ENCODE data around the gene ARHGAP25. TPM values are rescaled to one million over a fixed set of nuclear protein-coding genes. Genes with fewer than 3 reads are reported as not detected.

The ARHGAP25 gene
- total RNA-seq, 4 donors from 2014 or later: 4.9 to 82.5 (median 8.7) TPM

DNA sequence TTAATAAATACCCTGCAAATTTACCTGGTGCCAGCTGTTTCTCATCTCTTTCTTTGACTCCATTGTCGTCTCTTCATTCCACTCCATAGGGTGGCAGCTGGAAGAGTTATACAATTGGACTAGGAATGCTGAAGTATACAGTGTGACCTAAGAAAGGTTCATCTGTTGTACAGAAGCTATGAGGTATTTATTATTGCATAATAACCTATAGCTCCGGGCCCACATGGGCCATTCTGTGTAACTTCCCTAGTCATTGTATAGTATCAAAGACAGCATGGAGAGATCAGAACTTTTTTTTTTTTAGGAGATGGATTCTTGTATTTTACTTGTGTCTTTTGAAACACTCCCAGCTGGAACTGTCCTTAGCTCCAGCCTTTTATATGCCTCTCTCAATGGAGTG, 110.4 kb downstream of the ARHGAP25 start:
- TF ChIP-seq, protein P1, sequence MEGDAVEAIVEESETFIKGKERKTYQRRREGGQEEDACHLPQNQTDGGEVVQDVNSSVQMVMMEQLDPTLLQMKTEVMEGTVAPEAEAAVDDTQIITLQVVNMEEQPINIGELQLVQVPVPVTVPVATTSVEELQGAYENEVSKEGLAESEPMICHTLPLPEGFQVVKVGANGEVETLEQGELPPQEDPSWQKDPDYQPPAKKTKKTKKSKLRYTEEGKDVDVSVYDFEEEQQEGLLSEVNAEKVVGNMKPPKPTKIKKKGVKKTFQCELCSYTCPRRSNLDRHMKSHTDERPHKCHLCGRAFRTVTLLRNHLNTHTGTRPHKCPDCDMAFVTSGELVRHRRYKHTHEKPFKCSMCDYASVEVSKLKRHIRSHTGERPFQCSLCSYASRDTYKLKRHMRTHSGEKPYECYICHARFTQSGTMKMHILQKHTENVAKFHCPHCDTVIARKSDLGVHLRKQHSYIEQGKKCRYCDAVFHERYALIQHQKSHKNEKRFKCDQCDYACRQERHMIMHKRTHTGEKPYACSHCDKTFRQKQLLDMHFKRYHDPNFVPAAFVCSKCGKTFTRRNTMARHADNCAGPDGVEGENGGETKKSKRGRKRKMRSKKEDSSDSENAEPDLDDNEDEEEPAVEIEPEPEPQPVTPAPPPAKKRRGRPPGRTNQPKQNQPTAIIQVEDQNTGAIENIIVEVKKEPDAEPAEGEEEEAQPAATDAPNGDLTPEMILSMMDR (IDR thresholded peaks at IDR 0.05): no peak
- no peak for TF ChIP-seq POLR2A (IDR thresholded peaks at IDR 0.05)
- H3K4me3 ChIP-seq: no peak overlapping the region
- H3K9me3 ChIP-seq: no peaks in the 10 kb centered on the region
- no peak overlapping the region for H3K27ac ChIP-seq
- no peaks in the 10 kb centered on the region for H3K27me3 ChIP-seq
- H3K4me1 ChIP-seq: no peaks in the 10 kb centered on the region
- no peak for DNase-seq
- H3K36me3 ChIP-seq: no peaks in the 10 kb centered on the region

DNA sequence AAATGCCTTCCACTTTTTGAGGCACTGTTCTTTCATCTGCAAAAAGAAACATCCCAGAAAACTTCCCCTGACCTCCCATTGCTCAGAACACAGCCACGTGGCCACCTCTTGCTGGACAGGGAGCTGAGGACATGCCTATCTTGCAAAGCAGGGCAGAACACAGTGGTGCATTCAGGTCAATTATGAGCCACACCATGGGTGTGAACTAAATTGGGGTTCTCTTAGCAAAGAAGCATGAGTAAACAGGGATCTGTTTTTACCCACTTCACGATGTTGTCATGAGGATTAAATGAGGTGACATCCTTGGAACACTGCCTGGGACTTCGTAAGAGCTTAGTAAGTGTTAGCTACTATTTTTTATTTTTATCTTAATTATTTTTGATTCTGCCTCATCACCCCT, 111.5 kb downstream of the ARHGAP25 start:
- H3K27me3 ChIP-seq: no peaks in the 10 kb centered on the region
- no peak for DNase-seq
- H3K4me3 ChIP-seq: no peak overlapping the region
- H3K9me3 ChIP-seq: no peaks in the 10 kb centered on the region
- no peaks in the 10 kb centered on the region for H3K4me1 ChIP-seq
- H3K27ac ChIP-seq: no peak overlapping the region
- TF ChIP-seq, protein P1 (IDR thresholded peaks at IDR 0.05): no peak
- no peak for TF ChIP-seq POLR2A (IDR thresholded peaks at IDR 0.05)
- H3K36me3 ChIP-seq: no peaks in the 10 kb centered on the region

DNA sequence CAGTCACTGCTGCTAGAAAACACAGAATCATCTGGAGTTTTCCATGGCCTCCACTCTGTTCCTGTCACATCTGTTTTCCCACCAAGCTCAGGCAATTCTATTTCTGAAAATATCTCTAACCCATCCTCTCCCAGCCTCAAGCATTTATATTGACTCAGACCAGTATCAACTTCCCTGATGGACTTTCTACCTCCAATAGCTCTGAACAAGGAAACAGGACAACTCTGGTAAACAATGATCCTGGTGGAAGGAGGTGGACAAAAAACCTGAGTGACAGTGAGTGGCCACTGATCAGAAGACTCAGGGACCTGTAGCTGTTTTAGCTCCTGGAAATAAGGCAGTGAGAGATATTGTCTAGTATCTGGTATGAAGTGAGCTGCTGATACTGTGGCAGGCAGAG, 113.1 kb downstream of the ARHGAP25 start:
- Histone ChIP-seq H3K9me3 (no peaks in the 10 kb centered on the region), H3K4me1 (no peaks in the 10 kb centered on the region), H3K27me3 (no peaks in the 10 kb centered on the region), H3K27ac (no peak overlapping the region), H3K36me3 (no peaks in the 10 kb centered on the region), H3K4me3 (no peak overlapping the region)
- DNase-seq: no peak
- TF ChIP-seq POLR2A (IDR thresholded peaks at IDR 0.05): no peak
- TF ChIP-seq, protein P1 (IDR thresholded peaks at IDR 0.05): no peak

GRCh38 chr2:68849579-68850030, 115.0 kb downstream of the ARHGAP25 start:
- Histone ChIP-seq H3K4me1 (no peaks in the 10 kb centered on the region), H3K27ac (no peak overlapping the region), H3K27me3 (no peaks in the 10 kb centered on the region), H3K36me3 (no peaks in the 10 kb centered on the region), H3K9me3 (no peaks in the 10 kb centered on the region), H3K4me3 (no peak overlapping the region)
- no peak for TF ChIP-seq POLR2A (IDR thresholded peaks at IDR 0.05)
- TF ChIP-seq, protein P1 (IDR thresholded peaks at IDR 0.05): no peak
- DNase-seq: no peak

DNA sequence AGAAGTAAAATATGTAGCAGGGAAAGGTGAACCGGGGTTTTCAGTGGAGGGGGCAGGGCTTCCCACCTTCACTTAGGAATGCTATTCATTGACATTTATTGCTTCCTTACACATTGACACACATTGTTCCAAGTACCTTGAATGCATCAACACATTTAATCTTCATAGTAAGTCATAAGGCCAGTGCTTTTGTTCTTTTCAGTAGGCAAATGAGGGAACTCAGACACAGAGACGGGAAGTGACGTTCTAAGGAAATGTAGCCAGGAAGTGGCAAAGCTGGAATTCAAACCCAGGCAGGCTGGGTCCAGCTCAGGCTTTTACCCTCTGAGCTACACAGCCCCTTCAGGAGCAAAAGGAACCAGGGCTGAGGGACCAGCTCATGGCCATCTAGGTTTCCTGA, 115.9 kb downstream of the ARHGAP25 start:
- TF ChIP-seq POLR2A (IDR thresholded peaks at IDR 0.05): no peak
- TF ChIP-seq, protein P1 (IDR thresholded peaks at IDR 0.05): no peak
- Histone ChIP-seq H3K27ac (no peak overlapping the region), H3K4me1 (no peaks in the 10 kb centered on the region), H3K27me3 (no peaks in the 10 kb centered on the region), H3K9me3 (no peaks in the 10 kb centered on the region), H3K4me3 (no peak overlapping the region), H3K36me3 (no peaks in the 10 kb centered on the region)
- no peak for DNase-seq

- no peaks in the 10 kb centered on the region for H3K27me3 ChIP-seq
- no peak for DNase-seq
- no peak overlapping the region for H3K27ac ChIP-seq
- H3K9me3 ChIP-seq: no peaks in the 10 kb centered on the region
- H3K4me1 ChIP-seq: no peaks in the 10 kb centered on the region
- H3K36me3 ChIP-seq: no peaks in the 10 kb centered on the region
- TF ChIP-seq POLR2A (IDR thresholded peaks at IDR 0.05): no peak
- H3K4me3 ChIP-seq: no peak overlapping the region
Observed at GRCh38 chr2:68853035-68853434, 118.4 kb downstream of the ARHGAP25 start.
